OCI-LY7 (cell line): Measurements from ENCODE around the gene FDXR. TPM values are rescaled to one million over a fixed set of nuclear protein-coding genes. Genes with fewer than 3 reads are reported as not detected.

Source experiments
- Bru-seq: library from RNA; stranded (reverse); fragments of 400-500 nt; gene quantifications from one replicate; lab custom pipeline; 2021; lab: Mats Ljungman, UMichigan
- BruChase-seq, 2 experiments: library from RNA; stranded (reverse); fragments of 400-500 nt; gene quantifications; one replicate each; lab custom pipeline; 2021; lab: Mats Ljungman, UMichigan
- BruUV-seq: library from RNA; stranded (reverse); fragments of 400-500 nt; replicated peaks from 2 replicates; lab custom pipeline; 2021; lab: Mats Ljungman, UMichigan
- CTCF ChIA-PET: fragments of 300-600 bp; sonication (Branson Sonifier 250); formaldehyde crosslinking; loops from one replicate; lab custom pipeline; 2022; ENCODE audit warnings: antibody characterized with exemption; ENCODE audit not compliant: unreplicated experiment; lab: Charles Lee
- POLR2A ChIA-PET: fragments of 300-600 bp; sonication (Branson Sonifier 250); formaldehyde crosslinking; loops from one replicate; lab custom pipeline; 2022; ENCODE audit warnings: antibody characterized with exemption; lab: Charles Lee
- DNase-seq: peaks from one replicate; pipeline ENCODE4 v3.0.0-alpha.2; 2015; ENCODE audit warnings: low spot score
- H2AFZ ChIP-seq: fragments of 200-600 bp; sonication (generic), shearing (Covaris generic); 2 replicates; pipeline ENCODE4 v1.6.1; 2014; ENCODE audit warnings: mild to moderate bottlenecking, antibody characterized with exemption, low read length, moderate library complexity
- H3K27ac ChIP-seq: fragments of 200-600 bp; sonication (generic); 2 replicates; pipeline ENCODE4 v1.5.1; 2014; ENCODE audit warnings: mixed run types, low read depth, mild to moderate bottlenecking, moderate library complexity, low read length, inconsistent platforms; ENCODE audit not compliant: poor library complexity, severe bottlenecking
- H3K36me3 ChIP-seq: fragments of 200-600 bp; sonication (generic); 2 replicates; pipeline ENCODE4 v1.6.1; 2014; ENCODE audit warnings: mild to moderate bottlenecking, antibody characterized with exemption, low read length, moderate library complexity, mixed read lengths; ENCODE audit not compliant: insufficient read depth
- H3K4me1 ChIP-seq: fragments of 200-600 bp; sonication (generic); 2 replicates; pipeline ENCODE4 v1.5.1; 2014; ENCODE audit warnings: mild to moderate bottlenecking, low read length; ENCODE audit not compliant: insufficient read depth, poor library complexity, severe bottlenecking
- H3K4me2 ChIP-seq: fragments of 200-600 bp; sonication (generic); 2 replicates; pipeline ENCODE4 v1.6.1; 2014; ENCODE audit warnings: mild to moderate bottlenecking, low read length
- H3K4me3 ChIP-seq: fragments of 200-600 bp; sonication (generic); 2 replicates; pipeline ENCODE4 v1.5.1; 2014; ENCODE audit warnings: mild to moderate bottlenecking, low read depth, low read length; ENCODE audit not compliant: poor library complexity, severe bottlenecking
- H3K79me2 ChIP-seq: fragments of 200-600 bp; sonication (generic); 2 replicates; pipeline ENCODE4 v1.6.1; 2016; ENCODE audit warnings: low read depth, mild to moderate bottlenecking, low read length, moderate library complexity, mixed read lengths; ENCODE audit not compliant: insufficient read depth
- H3K9me2 ChIP-seq: fragments of 200-600 bp; sonication (generic); 2 replicates; pipeline ENCODE4 v1.6.1; 2016; ENCODE audit warnings: mild to moderate bottlenecking, low read length, mixed read lengths; ENCODE audit not compliant: insufficient read depth
- H3K9me3 ChIP-seq: fragments of 200-600 bp; sonication (generic); 2 replicates; pipeline ENCODE4 v1.6.1; 2014; ENCODE audit warnings: mild to moderate bottlenecking, mixed run types, low read length, mixed read lengths
- H4K20me1 ChIP-seq: fragments of 200-600 bp; sonication (generic); 2 replicates; pipeline ENCODE4 v1.6.1; 2014; ENCODE audit warnings: mild to moderate bottlenecking, antibody characterized with exemption, low read length, moderate library complexity, mixed read lengths; ENCODE audit not compliant: insufficient read depth
- CTCF ChIP-seq: fragments of 200-600 bp; sonication (generic); conservative IDR thresholded peaks from 2 replicates; pipeline ENCODE4 v1.5.1; 2014; ENCODE audit warnings: mild to moderate bottlenecking, antibody characterized with exemption, low read length, moderate library complexity, mixed read lengths
- EZH2phosphoT487 ChIP-seq: fragments of 200-600 bp; sonication (generic); IDR thresholded peaks from 2 replicates; pipeline ENCODE4 v1.6.1; 2018; ENCODE audit warnings: low read depth, borderline replicate concordance, mild to moderate bottlenecking, mixed run types, antibody characterized with exemption, low read length, moderate library complexity, mixed read lengths
- intact Hi-C: fragments of 100-400 bp; cut with micrococcal nuclease; formaldehyde crosslinking; loops from one replicate; pipeline ENCODE4 v1.10.0; 2022; ENCODE audit not compliant: unreplicated experiment
- long read RNA-seq: library from polyadenylated mRNA; stranded (forward); transcript quantifications from one replicate; pipeline ENCODE4 v2.0.0, GENCODE V29; 2022
- total RNA-seq, 2 experiments: library from RNA; depleted of rRNA in 1 of 2; stranded (reverse); fragments of >200 nt in 1 of 2; shearing (Covaris generic) in 1 of 2; gene quantifications; 2 replicates each; pipeline ENCODE4 v1.2.3, GENCODE V29; 2014 to 2022

FDXR gene
- total RNA-seq (2014; rRNA removed; shearing (Covaris generic)) (12.2 TPM in 2 replicates), total RNA-seq (2022) (18.1 and 18.3 TPM in 2 replicates), Bru-seq, nascent RNA (percentile 47 among the genes with signal in this experiment), BruChase-seq, experiment 1, labeled RNA remaining after a 6-hour chase (percentile 53 among the genes with signal in this experiment), BruChase-seq, experiment 2, labeled RNA remaining after a 2-hour chase (percentile 52 among the genes with signal in this experiment)
- long read RNA-seq, transcript FDXR-201 (12 exons, 1,875 nt): major isoform, 16 of 20 reads
- long read RNA-seq, partial matches to known transcripts: 0 of 20 reads
- long read RNA-seq, other reads (novel, unspliced or antisense): 2 of 20 reads

- DNase-seq: no peak
- H3K9me3 ChIP-seq: no peaks in the 10 kb centered on the region
- ChIA-PET CTCF (interaction anchor here (0.7 to 1.5 kb wide), 4 partner anchors 8 to 134 kb away, joined by 3 to 7 read pairs (median 4); no protein-coding TSS in a partner anchor), POLR2A (interaction anchor here (0.5 to 2.5 kb wide), 22 partner anchors 10 to 160 kb away, joined by 3 to 14 read pairs (median 4); partner anchors contain the start of genes CD300LF, MRPL58, NAT9 and RAB37)
- BruUV-seq: no TSS peak
- H3K9me2 ChIP-seq: no peaks in the 10 kb centered on the region
- peak within 1 kb of the TSS; percentile 93 for H3K4me2 ChIP-seq
- H3K27ac ChIP-seq: peak within 1 kb of the TSS; percentile 53
- peaks cover 24% of the 10 kb centered on the region for H3K4me1 ChIP-seq
- intact Hi-C loops: loop anchor here (1.0 kb wide), 1 partner anchor 40 kb away; no protein-coding TSS in a partner anchor
- no peaks in the 10 kb centered on the region for H3K36me3 ChIP-seq
- H3K4me3 ChIP-seq: peak within 1 kb of the TSS; percentile 78
- no peaks in the 10 kb centered on the region for H3K79me2 ChIP-seq
- peak within 1 kb of the TSS; percentile 74 for H2AFZ ChIP-seq
- TF ChIP-seq EZH2phosphoT487: no peak
- no peaks in the 10 kb centered on the region for H4K20me1 ChIP-seq
These were observed at the start of gene FDXR for GRCh38 chr17:74872313-74873036. Gene FDXR, minus strand, starts transcription at chr17:74872994. Its CDS starts 50 bp downstream, at chr17:74872944.

GRCh38 chr17:74922172-74922571 is 49.4 kb upstream of the FDXR start:
- Histone ChIP-seq H4K20me1 (no peaks in the 10 kb centered on the region), H3K79me2 (no peaks in the 10 kb centered on the region), H3K4me3 (no peak overlapping the region), H3K27ac (no peak overlapping the region), H3K4me2 (no peak overlapping the region), H2AFZ (no peak overlapping the region), H3K4me1 (no peaks in the 10 kb centered on the region), H3K9me2 (no peaks in the 10 kb centered on the region), H3K36me3 (no peaks in the 10 kb centered on the region), H3K9me3 (no peaks in the 10 kb centered on the region)
- TF ChIP-seq EZH2phosphoT487 (no peak), CTCF (no peak)
- intact Hi-C loops: no loop called here
- ChIA-PET POLR2A (no interaction called here), CTCF (no interaction called here)
- BruUV-seq: no TSS peak
- DNase-seq: no peak

GRCh38 chr17:74921769-74922168 is 49.0 kb upstream of the FDXR start:
- Histone ChIP-seq H3K4me2 (no peak overlapping the region), H3K4me3 (no peak overlapping the region), H3K9me3 (no peaks in the 10 kb centered on the region), H3K36me3 (no peaks in the 10 kb centered on the region), H3K9me2 (no peaks in the 10 kb centered on the region), H3K4me1 (no peaks in the 10 kb centered on the region), H4K20me1 (no peaks in the 10 kb centered on the region), H3K79me2 (no peaks in the 10 kb centered on the region), H3K27ac (no peak overlapping the region), H2AFZ (no peak overlapping the region)
- intact Hi-C loops: no loop called here
- CTCF ChIA-PET: no interaction called here
- TF ChIP-seq EZH2phosphoT487 (no peak), CTCF (no peak)
- POLR2A ChIA-PET: no interaction called here
- no TSS peak for BruUV-seq
- no peak for DNase-seq
